GM23248 (cell line): ENCODE measurements around the gene PTPN23. TPM values are rescaled to one million over a fixed set of nuclear protein-coding genes. Genes with fewer than 3 reads are reported as not detected.

ENCODE experiments used
- DNase-seq: peaks from one replicate; pipeline ENCODE4 v3.0.0-alpha.2; 2015
- H2AFZ ChIP-seq: fragments of 200-600 bp; sonication (generic); 2 replicates; pipeline ENCODE4 v1.6.1; 2016; ENCODE audit warnings: antibody characterized with exemption
- H3F3A ChIP-seq: fragments of 200-600 bp; sonication (generic); 2 replicates; pipeline ENCODE4 v1.6.1; 2016; ENCODE audit warnings: mild to moderate bottlenecking, antibody characterized with exemption, mixed run types; ENCODE audit not compliant: insufficient read depth
- H3K27ac ChIP-seq: fragments of 200-600 bp; sonication (generic); 2 replicates; pipeline ENCODE4 v1.5.1; 2016; ENCODE audit warnings: mild to moderate bottlenecking
- H3K27me3 ChIP-seq: fragments of 200-600 bp; sonication (generic); replicated peaks from 2 replicates; pipeline ENCODE4 v1.6.1; 2016; ENCODE audit warnings: mild to moderate bottlenecking; ENCODE audit not compliant: insufficient read depth
- H3K36me3 ChIP-seq: fragments of 200-600 bp; sonication (generic); 2 replicates; pipeline ENCODE4 v1.6.1; 2016; ENCODE audit warnings: low read depth, mild to moderate bottlenecking
- H3K4me1 ChIP-seq: fragments of 200-600 bp; sonication (generic); 2 replicates; pipeline ENCODE4 v1.6.1; 2016; ENCODE audit warnings: mild to moderate bottlenecking; ENCODE audit not compliant: insufficient read depth
- H3K4me2 ChIP-seq: fragments of 200-600 bp; sonication (generic); one replicate; pipeline ENCODE4 v1.6.1; 2016; ENCODE audit warnings: mild to moderate bottlenecking; ENCODE audit not compliant: unreplicated experiment
- H3K4me3 ChIP-seq: fragments of 200-600 bp; sonication (generic); 2 replicates; pipeline ENCODE4 v1.5.1; 2016; ENCODE audit warnings: mild to moderate bottlenecking
- H3K79me2 ChIP-seq: fragments of 200-600 bp; sonication (generic); 2 replicates; pipeline ENCODE4 v1.6.1; 2016; ENCODE audit warnings: mild to moderate bottlenecking; ENCODE audit not compliant: insufficient read depth
- H3K9ac ChIP-seq: fragments of 200-600 bp; sonication (generic); 2 replicates; pipeline ENCODE4 v1.6.1; 2016; ENCODE audit warnings: mild to moderate bottlenecking
- H3K9me2 ChIP-seq: fragments of 200-600 bp; sonication (generic); 2 replicates; pipeline ENCODE4 v1.6.1; 2016; ENCODE audit warnings: mixed run types, mild to moderate bottlenecking, moderate library complexity; ENCODE audit not compliant: insufficient read depth
- H3K9me3 ChIP-seq: fragments of 200-600 bp; sonication (generic); one replicate; pipeline ENCODE4 v1.6.1; 2017; ENCODE audit warnings: low read depth
- H4K20me1 ChIP-seq: fragments of 200-600 bp; sonication (generic); 2 replicates; pipeline ENCODE4 v1.6.0; 2016; ENCODE audit not compliant: insufficient read depth
- EZH2 ChIP-seq: fragments of 200-600 bp; sonication (generic); IDR thresholded peaks from 2 replicates; pipeline ENCODE4 v1.6.1; 2018; ENCODE audit warnings: antibody characterized with exemption, mild to moderate bottlenecking; ENCODE audit not compliant: insufficient read depth, poor library complexity, severe bottlenecking
- EZH2phosphoT487 ChIP-seq: fragments of 200-600 bp; sonication (generic); IDR thresholded peaks from 2 replicates; pipeline ENCODE4 v1.6.1; 2018; ENCODE audit warnings: antibody characterized with exemption, moderate library complexity, mild to moderate bottlenecking, low read depth; ENCODE audit not compliant: insufficient read depth
- WGBS, 2 experiments: methylation state at CpG; one replicate each; pipeline ENCODE4 v1.1.6; 2015 to 2017; ENCODE audit warnings: low lambda C conversion rate in 2 of 2, low coverage in 1 of 2; ENCODE audit errors: missing lambda C conversion rate in 2 of 2; 5-methylcytosine and 5-hydroxymethylcytosine counted together
- in situ Hi-C: fragments of 300-500 bp; cut with MboI; formaldehyde crosslinking; loops from 2 replicates; pipeline ENCODE4 v1.15.0; 2020
- polyA plus RNA-seq: library from polyadenylated mRNA; unstranded; fragments of >200 nt; fragmentation: Nextera tagmentation; extraction: Ambion mirVana; gene quantifications from 2 replicates; pipeline ENCODE4 v1.2.1, GENCODE V29; 2016
- total RNA-seq: library from RNA; depleted of rRNA; stranded (reverse); fragments of >200 nt; shearing (Covaris generic); gene quantifications from 2 replicates; pipeline ENCODE4 v1.2.3, GENCODE V29; 2014

Gene PTPN23
- total and polyA plus RNA-seq, 2 experiments from 2014 or later = 9.0 to 14.3 TPM

- Histone ChIP-seq H3K4me2 (no peak overlapping the region), H3K27me3 (no peaks in the 10 kb centered on the region), H3K36me3 (no peaks in the 10 kb centered on the region), H3K79me2 (peaks cover 40% of the 10 kb centered on the region), H3K27ac (no peak overlapping the region), H3K4me3 (no peak overlapping the region; the same call in 1 of the 2 replicates), H2AFZ (no peak overlapping the region), H3K9me3 (no peaks in the 10 kb centered on the region), H3K9ac (no peak overlapping the region), H4K20me1 (no peaks in the 10 kb centered on the region; the same call in 1 of the 2 replicates), H3K9me2 (no peaks in the 10 kb centered on the region), H3K4me1 (peaks cover 12% of the 10 kb centered on the region; the same call in 1 of the 2 replicates), H3F3A (peaks cover 6% of the 10 kb centered on the region; the same call in 1 of the 2 replicates)
- in situ Hi-C loops = no loop called here
- TF ChIP-seq EZH2 = no peak
- no peak for TF ChIP-seq EZH2phosphoT487
- no peak for DNase-seq
Measured at GRCh38 chr3:47378869-47379268, 2.0 kb upstream of the PTPN23 start.

GRCh38 chr3:47379411-47379899 lies 1.4 kb upstream of the PTPN23 start:
- Histone ChIP-seq H3K4me3 (peak overlapping the region; percentile 85), H3F3A (peaks cover 6% of the 10 kb centered on the region; the same call in 1 of the 2 replicates), H3K4me2 (peak overlapping the region; percentile 99), H3K27ac (no peak overlapping the region), H3K9me2 (no peaks in the 10 kb centered on the region), H3K9ac (peak overlapping the region; percentile 97), H3K36me3 (no peaks in the 10 kb centered on the region), H4K20me1 (no peaks in the 10 kb centered on the region; the same call in 1 of the 2 replicates), H3K9me3 (no peaks in the 10 kb centered on the region), H2AFZ (peak overlapping the region; percentile 79; the same call in 1 of the 2 replicates), H3K4me1 (peaks cover 12% of the 10 kb centered on the region; the same call in 1 of the 2 replicates), H3K79me2 (peaks cover 46% of the 10 kb centered on the region), H3K27me3 (no peaks in the 10 kb centered on the region)
- 80 to 82% methylated on average over 19 of the region's 19 CpGs for WGBS, 2 experiments
- TF ChIP-seq EZH2phosphoT487 = no peak
- no peak for TF ChIP-seq EZH2
- DNase-seq = no peak
- in situ Hi-C loops = no loop called here

- Histone ChIP-seq H3K36me3 (no peaks in the 10 kb centered on the region), H3K4me1 (peaks cover 12% of the 10 kb centered on the region; the same call in 1 of the 2 replicates), H3K27ac (peak overlapping the region; percentile 96), H2AFZ (peak overlapping the region; percentile 79), H3K9me3 (no peaks in the 10 kb centered on the region), H4K20me1 (no peaks in the 10 kb centered on the region; the same call in 1 of the 2 replicates), H3F3A (peaks cover 5% of the 10 kb centered on the region; the same call in 1 of the 2 replicates), H3K4me3 (peak overlapping the region; percentile 85), H3K27me3 (no peaks in the 10 kb centered on the region), H3K79me2 (peaks cover 53% of the 10 kb centered on the region), H3K9me2 (no peaks in the 10 kb centered on the region), H3K4me2 (peak overlapping the region; percentile 99), H3K9ac (peak overlapping the region; percentile 97)
- TF ChIP-seq EZH2phosphoT487 (no peak), EZH2 (no peak)
- WGBS, 2 experiments = 11 to 12% methylated on average over 23 of the region's 23 CpGs
- in situ Hi-C loops = no loop called here
- no peak for DNase-seq
Measured at GRCh38 chr3:47380026-47380600, 708 bp upstream of the PTPN23 start.

DNA sequence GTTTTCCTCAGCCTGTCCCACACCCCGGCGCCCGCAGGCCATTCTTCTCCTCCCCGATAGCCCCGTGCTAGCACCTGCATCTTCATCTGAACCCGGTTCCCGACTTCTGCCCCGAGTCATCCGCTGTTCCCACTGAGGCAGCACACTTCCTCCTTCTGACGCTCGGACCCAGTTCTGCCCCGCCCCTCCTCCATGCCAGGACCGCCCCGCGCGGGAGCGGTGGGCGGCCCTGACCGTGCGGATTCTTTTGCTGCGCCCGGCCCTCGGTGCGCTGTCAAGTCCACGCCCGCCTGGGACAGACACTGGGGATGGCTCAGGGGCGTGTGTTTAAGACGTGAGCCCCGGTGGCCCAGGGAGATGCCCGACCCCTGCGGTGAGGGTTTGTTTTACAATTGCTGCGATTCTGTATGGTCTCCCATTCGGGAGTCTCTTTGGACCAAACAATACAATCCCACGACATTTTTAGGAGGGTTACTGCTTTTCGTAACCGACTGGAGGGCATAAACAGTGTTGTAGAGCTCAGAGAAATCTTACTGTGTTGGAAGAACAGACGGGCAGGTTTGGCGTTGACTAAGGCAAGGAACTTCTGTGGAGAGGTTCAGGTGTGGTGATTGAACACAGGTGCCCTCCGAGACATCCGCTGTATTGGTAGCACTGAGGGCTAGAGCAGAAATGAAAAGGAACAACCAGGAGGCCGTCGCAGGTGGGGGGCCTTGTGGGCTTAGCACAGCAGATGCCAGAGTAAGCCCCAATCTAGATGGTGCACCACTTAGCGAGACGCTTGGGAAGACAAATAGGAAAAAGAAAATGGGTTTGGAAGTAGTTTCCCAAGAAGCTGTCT lies 716 bp downstream of the PTPN23 start:
- peak; percentile 97 for DNase-seq
- 1 to 4% methylated on average over 30 to 44 of the region's 44 CpGs for WGBS, 2 experiments
- Histone ChIP-seq H3K9me3 (no peaks in the 10 kb centered on the region), H2AFZ (peak overlapping the region; percentile 54), H4K20me1 (no peaks in the 10 kb centered on the region; the same call in 1 of the 2 replicates), H3K27ac (peak overlapping the region; percentile 96), H3K4me2 (peak overlapping the region; percentile 94), H3K36me3 (no peaks in the 10 kb centered on the region), H3F3A (no peaks in the 10 kb centered on the region; the same call in 1 of the 2 replicates), H3K4me1 (peaks cover 12% of the 10 kb centered on the region; the same call in 1 of the 2 replicates), H3K9me2 (no peaks in the 10 kb centered on the region), H3K9ac (peak overlapping the region; percentile 97), H3K79me2 (peaks cover 67% of the 10 kb centered on the region), H3K27me3 (no peaks in the 10 kb centered on the region), H3K4me3 (peak overlapping the region; percentile 85)
- in situ Hi-C loops = no loop called here
- no peak for TF ChIP-seq EZH2phosphoT487
- TF ChIP-seq EZH2 = no peak
